Measurements from ENCODE around the gene PKNOX2.

Gene PKNOX2

GRCh38 chr11:125331357-125332035 is 166.9 kb downstream of the PKNOX2 start:
- FAIRE-seq (no peak), DNase-seq (ENCODE audit: insufficient read length, low spot score) (no peak)
- no peak for TF ChIP-seq CTCF (IDR thresholded peaks at IDR 0.05; ENCODE audit: insufficient read depth, missing control alignments)

DNA sequence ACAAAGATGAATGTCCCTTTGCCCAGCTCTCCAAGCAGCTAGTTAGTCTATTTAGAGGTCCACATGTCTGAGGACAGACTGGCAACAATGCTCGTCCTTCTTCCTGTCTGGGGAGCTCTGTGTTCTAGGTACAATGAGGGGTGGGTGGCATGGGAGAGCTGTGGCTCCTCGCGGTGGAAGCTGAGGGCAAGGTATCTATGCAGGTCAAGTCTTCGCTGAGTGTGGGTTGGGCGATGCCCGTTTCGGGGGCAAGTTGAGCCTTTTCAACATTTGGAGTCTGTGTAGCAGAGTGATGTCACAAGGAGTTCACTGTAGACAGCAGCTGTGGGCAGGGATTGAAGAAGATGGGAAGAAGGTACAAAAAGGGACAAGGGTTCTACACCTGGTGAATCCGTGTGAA is 168.3 kb downstream of the PKNOX2 start:
- FAIRE-seq (no peak), DNase-seq (ENCODE audit: insufficient read length, low spot score) (no peak)
- TF ChIP-seq CTCF (IDR thresholded peaks at IDR 0.05; ENCODE audit: insufficient read depth, missing control alignments), result no peak

- DNase-seq (ENCODE audit: insufficient read length, low spot score), result no peak
- no peak for FAIRE-seq
- no peak for TF ChIP-seq CTCF (IDR thresholded peaks at IDR 0.05; ENCODE audit: insufficient read depth, missing control alignments)
Observed at GRCh38 chr11:125333354-125334073, 169.0 kb downstream of the PKNOX2 start.

GRCh38 chr11:125335106-125335505 is 170.6 kb downstream of the PKNOX2 start:
- no peak for TF ChIP-seq CTCF (IDR thresholded peaks at IDR 0.05; ENCODE audit: insufficient read depth, missing control alignments)
- no peak for FAIRE-seq
- DNase-seq (ENCODE audit: insufficient read length, low spot score), result no peak

- no peak for FAIRE-seq
Observed at GRCh38 chr11:125337836-125338834, 173.6 kb downstream of the PKNOX2 start.

More at GRCh38 chr11:125337836-125338834, 173.6 kb downstream of the PKNOX2 start:
- no peak for DNase-seq (ENCODE audit: insufficient read length, low spot score)
- TF ChIP-seq CTCF (IDR thresholded peaks at IDR 0.05; ENCODE audit: insufficient read depth, missing control alignments), result no peak

Measured in D721Med (cell line).